Liver (tissue), 9 donors: ENCODE data around the gene CADM3. TPM values are rescaled to one million over a fixed set of nuclear protein-coding genes. Genes with fewer than 3 reads are reported as not detected.
A peak's percentile ranks its signal among the peaks of the same experiment; 100 is the strongest.

Source experiments
- DNase-seq: peaks from one replicate; pipeline ENCODE4 v3.0.0-alpha.2; 2017; ENCODE audit warnings: low spot score
- H3K27ac ChIP-seq, 2 donors: one replicate each; pipeline ENCODE4 v1.7.0; 2013; ENCODE audit warnings: inconsistent platforms in 2 of 2, low read length in 2 of 2, control low read depth in 1 of 2, low read depth in 1 of 2, mild to moderate bottlenecking in 1 of 2
- H3K27me3 ChIP-seq, 4 donors: one replicate each; pipeline versions ENCODE4 v1.6.1 to v1.7.0; 2013; ENCODE audit warnings: low read length in 3 of 4, inconsistent platforms in 1 of 4, mild to moderate bottlenecking in 1 of 4, moderate library complexity in 1 of 4; ENCODE audit not compliant: control insufficient read depth in 4 of 4, insufficient read depth in 4 of 4
- H3K36me3 ChIP-seq, 4 donors: one replicate each; pipeline versions ENCODE4 v1.6.1 to v1.7.0; 2013; ENCODE audit warnings: low read length in 3 of 4, mild to moderate bottlenecking in 3 of 4, low read depth in 1 of 4, moderate library complexity in 1 of 4; ENCODE audit not compliant: control insufficient read depth in 4 of 4, insufficient read depth in 3 of 4
- H3K4me1 ChIP-seq, 4 donors: one replicate each; pipeline versions ENCODE4 v1.6.1 to v1.7.0; 2013; ENCODE audit warnings: low read length in 3 of 4, mild to moderate bottlenecking in 3 of 4, moderate library complexity in 1 of 4; ENCODE audit not compliant: control insufficient read depth in 4 of 4, insufficient read depth in 4 of 4
- H3K4me3 ChIP-seq, 3 donors: one replicate each; pipeline versions ENCODE4 v1.6.1 to v1.7.0; 2013; ENCODE audit warnings: low read length in 3 of 3, control low read depth in 1 of 3, low read depth in 1 of 3, mild to moderate bottlenecking in 1 of 3
- H3K9ac ChIP-seq, 2 donors: one replicate each; pipeline ENCODE4 v1.7.0; 2013; ENCODE audit warnings: low read length in 2 of 2, mild to moderate bottlenecking in 2 of 2, moderate library complexity in 2 of 2, control low read depth in 1 of 2, low read depth in 1 of 2
- H3K9me3 ChIP-seq, 4 donors: one replicate each; pipeline versions ENCODE4 v1.6.1 to v1.7.0; 2013; ENCODE audit warnings: low read length in 3 of 4; ENCODE audit not compliant: control insufficient read depth in 4 of 4
- ATF3 ChIP-seq: IDR thresholded peaks from 2 replicates; pipeline ENCODE4 v1.6.1; 2016; ENCODE audit warnings: antibody characterized with exemption
- CTCF ChIP-seq: fragments of 150-350 bp; IDR thresholded peaks from 2 replicates; pipeline ENCODE4 v1.5.1; 2017; ENCODE audit warnings: improper control_type of control experiment, low read depth, low read length; ENCODE audit not compliant: missing input control
- EGR1 ChIP-seq, 2 donors: IDR thresholded peaks; 2 replicates each; pipeline ENCODE4 v1.6.1; 2016 to 2018; ENCODE audit warnings: antibody characterized with exemption in 2 of 2, low read depth in 2 of 2
- FOXA1 ChIP-seq: IDR thresholded peaks from 2 replicates; pipeline ENCODE4 v1.6.1; 2016; ENCODE audit warnings: antibody characterized with exemption
- FOXA2 ChIP-seq: IDR thresholded peaks from 2 replicates; pipeline ENCODE4 v1.6.1; 2016; ENCODE audit warnings: antibody characterized with exemption
- HNF4G ChIP-seq: IDR thresholded peaks from 2 replicates; pipeline ENCODE4 v1.6.1; 2016; ENCODE audit warnings: antibody characterized with exemption
- JUND ChIP-seq, 2 donors: IDR thresholded peaks; 2 replicates each; pipeline ENCODE4 v1.6.1; 2016; ENCODE audit warnings: antibody characterized with exemption in 2 of 2
- MAX ChIP-seq: IDR thresholded peaks from 2 replicates; pipeline ENCODE4 v1.6.1; 2016; ENCODE audit warnings: antibody characterized with exemption
- RAD21 ChIP-seq, 2 donors: IDR thresholded peaks; 2 replicates each; pipeline ENCODE4 v1.6.1; 2016; ENCODE audit warnings: antibody characterized with exemption in 2 of 2, mild to moderate bottlenecking in 2 of 2
- REST ChIP-seq: IDR thresholded peaks from 2 replicates; pipeline ENCODE4 v1.6.1; 2016; ENCODE audit warnings: antibody characterized with exemption, mild to moderate bottlenecking
- RXRA ChIP-seq, 2 donors: IDR thresholded peaks; 2 replicates each; pipeline ENCODE4 v1.6.1; 2017 to 2018; ENCODE audit warnings: antibody characterized with exemption in 2 of 2, mild to moderate bottlenecking in 1 of 2
- SP1 ChIP-seq: IDR thresholded peaks from 2 replicates; pipeline ENCODE4 v1.6.1; 2018; ENCODE audit warnings: antibody characterized with exemption, mild to moderate bottlenecking
- TAF1 ChIP-seq: conservative IDR thresholded peaks from 2 replicates; pipeline ENCODE4 v1.6.1; 2016; ENCODE audit warnings: antibody characterized with exemption, mild to moderate bottlenecking
- ZBTB33 ChIP-seq: IDR thresholded peaks from 2 replicates; pipeline ENCODE4 v1.6.1; 2016; ENCODE audit warnings: antibody characterized with exemption
- WGBS: extraction: QIAGEN DNeasy Blood & Tissue Kit; methylation state at CpG from one replicate; pipeline ENCODE4 v1.1.7; 2013; 5-methylcytosine and 5-hydroxymethylcytosine counted together
- polyA plus RNA-seq, 2 donors: library from polyadenylated mRNA; stranded (reverse) in 1 of 2; unstranded in 1 of 2; fragments of 200-250 nt in 1 of 2; fragments of >200 nt in 1 of 2; fragmentation: Nextera tagmentation in 1 of 2; extraction: Ambion mirVana in 1 of 2; gene quantifications; one replicate each; pipeline versions ENCODE4 v1.2.1 to v1.2.3, GENCODE V29; 2013 to 2015
- total RNA-seq, 2 donors: library from RNA; depleted of rRNA; stranded (reverse); fragments of >200 nt; gene quantifications; one replicate each; pipeline ENCODE4 v1.2.3, GENCODE V29; 2014
- donor health status: healthy.
- donor health status: healthy.
- donor health status: healthy.
- donor health status: healthy.
- donor health status: healthy.

Gene CADM3
- total and polyA plus RNA-seq, 4 donors, result 0.14 to 0.25 (median 0.16) TPM

- H3K36me3 ChIP-seq, result no peaks in the 10 kb centered on the region
- H3K4me1 ChIP-seq, result no peaks in the 10 kb centered on the region
- no peak overlapping the region for H3K4me3 ChIP-seq
- peak; percentile 84 for DNase-seq
- H3K9me3 ChIP-seq, result no peaks in the 10 kb centered on the region
- no peak overlapping the region for H3K27ac ChIP-seq
- WGBS, result 47% methylated on average over 12 of the region's 12 CpGs
- H3K27me3 ChIP-seq, result peaks cover 0 to 3% (median 0%) of the 10 kb centered on the region in 4 donors
- TF ChIP-seq MAX (no peak), HNF4G (no peak), FOXA1 (no peak), EGR1 (IDR thresholded peaks at IDR 0.05; ENCODE audit: low read depth in 2 of 2) (no peak), TAF1 (no peak), CTCF (peak; percentile 88), RXRA (IDR thresholded peaks at IDR 0.05) (no peak), REST (no peak), FOXA2 (no peak), RAD21 (IDR thresholded peaks at IDR 0.05) (peak; percentile 83)
- no peak overlapping the region for H3K9ac ChIP-seq
Observed at GRCh38 chr1:159132271-159132881, 39.0 kb upstream of the CADM3 start.

GRCh38 chr1:159140474-159140873 lies 30.9 kb upstream of the CADM3 start:
- H3K4me3 ChIP-seq, result no peak overlapping the region
- TF ChIP-seq MAX, result no peak
- no peak for TF ChIP-seq ATF3
- no peak for TF ChIP-seq ZBTB33
- no peak for TF ChIP-seq HNF4G
- TF ChIP-seq SP1, result no peak
- TF ChIP-seq JUND (IDR thresholded peaks at IDR 0.05), result no peak
- H3K27ac ChIP-seq, result no peak overlapping the region
- H3K4me1 ChIP-seq, result no peaks in the 10 kb centered on the region
- no peaks in the 10 kb centered on the region for H3K9me3 ChIP-seq
- no peak overlapping the region for H3K9ac ChIP-seq
- no peak for DNase-seq
- peaks cover 0 to 15% (median 3%) of the 10 kb centered on the region in 4 donors for H3K27me3 ChIP-seq
- H3K36me3 ChIP-seq, result no peaks in the 10 kb centered on the region
- WGBS, result 54% methylated on average over 7 of the region's 7 CpGs
